Measurements from ENCODE around the gene ARAP3.

The ARAP3 gene

GRCh38 chr5:141708016-141708415 is 26.0 kb upstream of the ARAP3 start:
- no peak for DNase-seq (ENCODE audit: low read depth)
- no peak overlapping the region for H3K4me3 ChIP-seq (ENCODE audit: control insufficient read depth, low read depth, low read length)
- TF ChIP-seq CTCF (conservative IDR thresholded peaks at IDR 0.05; ENCODE audit: control insufficient read depth, insufficient read depth, low read depth, low read length), result no peak

- TF ChIP-seq CTCF (conservative IDR thresholded peaks at IDR 0.05; ENCODE audit: control insufficient read depth, insufficient read depth, low read depth, low read length), result no peak
- DNase-seq (ENCODE audit: low read depth), result no peak
- no peak overlapping the region for H3K4me3 ChIP-seq (ENCODE audit: control insufficient read depth, low read depth, low read length)
Observed at GRCh38 chr5:141707510-141707909, 25.5 kb upstream of the ARAP3 start.

GRCh38 chr5:141706121-141706520 is 24.1 kb upstream of the ARAP3 start:
- TF ChIP-seq CTCF (conservative IDR thresholded peaks at IDR 0.05; ENCODE audit: control insufficient read depth, insufficient read depth, low read depth, low read length), result no peak
- no peak for DNase-seq (ENCODE audit: low read depth)

GRCh38 chr5:141705469-141705868 is 23.4 kb upstream of the ARAP3 start:
- no peak for TF ChIP-seq CTCF (conservative IDR thresholded peaks at IDR 0.05; ENCODE audit: control insufficient read depth, insufficient read depth, low read depth, low read length)
- no peak for DNase-seq (ENCODE audit: low read depth)
- no peak overlapping the region for H3K4me3 ChIP-seq (ENCODE audit: control insufficient read depth, low read depth, low read length)

More at GRCh38 chr5:141706121-141706520, 24.1 kb upstream of the ARAP3 start:
- no peak overlapping the region for H3K4me3 ChIP-seq (ENCODE audit: control insufficient read depth, low read depth, low read length)

GRCh38 chr5:141704782-141705297 is 22.8 kb upstream of the ARAP3 start:
- TF ChIP-seq CTCF (conservative IDR thresholded peaks at IDR 0.05; ENCODE audit: control insufficient read depth, insufficient read depth, low read depth, low read length), result no peak

GRCh38 chr5:141703133-141703561 is 21.1 kb upstream of the ARAP3 start:
- DNase-seq (ENCODE audit: low read depth), result no peak
- TF ChIP-seq CTCF (conservative IDR thresholded peaks at IDR 0.05; ENCODE audit: control insufficient read depth, insufficient read depth, low read depth, low read length), result no peak
- H3K4me3 ChIP-seq (ENCODE audit: control insufficient read depth, low read depth, low read length), result no peak overlapping the region

More at GRCh38 chr5:141704782-141705297, 22.8 kb upstream of the ARAP3 start:
- DNase-seq (ENCODE audit: low read depth), result no peak
- no peak overlapping the region for H3K4me3 ChIP-seq (ENCODE audit: control insufficient read depth, low read depth, low read length)

Data from fibroblast of mammary gland (primary cell).